K562 (cell line): ENCODE results near the gene GALNS. TPM values are rescaled to one million over a fixed set of nuclear protein-coding genes. Genes with fewer than 3 reads are reported as not detected.

Experiments
- ELK3 ChIP-seq: fragments of 450-650 bp; formaldehyde crosslinking; IDR thresholded peaks from 2 replicates; pipeline ENCODE4 v1.4.0; 2020; ENCODE audit warnings: mild to moderate bottlenecking
- GATAD2B ChIP-seq: fragments of 450-650 bp; IDR thresholded peaks from 2 replicates; pipeline ENCODE4 v1.6.1; 2017; ENCODE audit warnings: mild to moderate bottlenecking, borderline replicate concordance
- POLR2A ChIP-seq: fragments of 450-650 bp; conservative IDR thresholded peaks from 2 replicates; pipeline ENCODE4 v1.6.1; 2016
- SAFB ChIP-seq: fragments of 200-400 bp; formaldehyde crosslinking; IDR thresholded peaks from 2 replicates; pipeline ENCODE4 v1.6.1; 2017; ENCODE audit warnings: low read depth, low read length, borderline replicate concordance
- ZKSCAN8 ChIP-seq: fragments of 200-800 bp; sonication (Bioruptor generic); IDR thresholded peaks from 2 replicates; pipeline ENCODE4 v1.6.1; 2016; ENCODE audit warnings: missing genetic modification characterization, missing compliant biosample characterization
- ZNF3 ChIP-seq: fragments of 250-450 bp; sonication (Bioruptor Pico); IDR thresholded peaks from 2 replicates; pipeline ENCODE4 v1.5.0; 2021; ENCODE audit warnings: mild to moderate bottlenecking, moderate library complexity
- polyA plus RNA-seq, 8 experiments: library from polyadenylated mRNA; depleted of rRNA in 4 of 8; stranded (reverse) in 5 of 8; unstranded in 3 of 8; fragments of >200 nt; fragmentation: Nextera tagmentation in 2 of 8; fragmentation: Illumina TruSeq in 1 of 8; extraction: Ambion mirVana in 2 of 8; extraction: Trizol in 1 of 8; gene quantifications; 2 replicates each; pipeline versions ENCODE4 v1.2.1 to v1.2.3, GENCODE V29; 2011 to 2014; ENCODE audit warnings: inconsistent platforms in 1 of 8, missing spikeins in 1 of 8
- total RNA-seq, 7 experiments: library from RNA; depleted of rRNA in 6 of 7; stranded (reverse); fragments of >200 nt in 6 of 7; fragmentation: Illumina TruSeq in 2 of 7; extraction: Trizol in 2 of 7; gene quantifications; 2 replicates each; pipeline versions ENCODE4 v1.2.1 to v1.2.3, GENCODE V29; 2011 to 2021; ENCODE audit warnings: low replicate concordance in 1 of 7
- TF ChIP-seq, protein P1 (sequence below): sonication (generic); formaldehyde crosslinking; IDR thresholded peaks from 2 replicates; pipeline ENCODE4 v1.8.0; 2022; ENCODE audit warnings: mild to moderate bottlenecking, missing genetic modification reagents, borderline replicate concordance

Gene GALNS
- total and polyA plus RNA-seq, 9 of the 15 experiments (the other 6 are each of a cell fraction or from before 2014, with no cell fraction given): 0.38 to 13.2 (median 4.3) TPM

DNA sequence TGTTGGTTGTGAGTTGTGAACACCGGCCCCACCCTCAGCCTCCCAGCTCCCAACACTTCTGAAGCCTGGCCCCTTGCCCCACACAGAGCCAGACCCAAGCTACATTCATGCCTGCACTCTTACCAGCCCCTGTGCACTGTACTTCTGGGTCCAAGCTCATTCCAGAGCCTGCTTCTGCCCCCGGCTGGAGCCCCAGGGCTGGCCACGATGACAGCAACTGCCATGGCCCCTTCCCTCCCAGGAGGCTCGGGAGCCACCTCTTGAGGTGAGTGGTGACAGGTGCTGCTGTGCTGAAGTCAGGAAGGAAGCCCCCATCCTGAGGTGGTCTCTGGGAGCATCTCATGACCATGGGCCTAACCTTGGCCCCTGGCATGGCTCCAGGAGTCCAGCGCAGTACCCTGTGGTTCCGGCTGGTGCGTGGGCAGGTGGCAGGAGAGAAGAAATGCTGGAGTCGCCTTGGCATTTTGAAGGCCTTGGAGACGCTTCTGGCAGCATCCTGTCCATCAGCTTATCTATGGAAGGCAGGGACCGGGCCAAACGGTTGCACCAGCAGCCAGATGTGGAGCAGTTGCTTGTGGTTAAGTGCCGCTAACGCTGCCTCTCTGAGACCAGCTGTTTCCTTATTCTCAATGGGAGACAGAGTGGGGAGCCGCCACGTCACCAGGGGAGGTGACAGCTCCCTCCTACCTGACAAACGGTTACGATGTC, 57.0 kb downstream of the GALNS start (continued):
- no peak for TF ChIP-seq ELK3 (CRISPR knock-in tag)
- no peak for TF ChIP-seq ZNF3
- no peak for TF ChIP-seq POLR2A
- peak; percentile 74; the same call in 1 of the 2 replicates for TF ChIP-seq ZKSCAN8 (CRISPR knock-in tag)
- TF ChIP-seq GATAD2B: no peak
- TF ChIP-seq, protein P1, sequence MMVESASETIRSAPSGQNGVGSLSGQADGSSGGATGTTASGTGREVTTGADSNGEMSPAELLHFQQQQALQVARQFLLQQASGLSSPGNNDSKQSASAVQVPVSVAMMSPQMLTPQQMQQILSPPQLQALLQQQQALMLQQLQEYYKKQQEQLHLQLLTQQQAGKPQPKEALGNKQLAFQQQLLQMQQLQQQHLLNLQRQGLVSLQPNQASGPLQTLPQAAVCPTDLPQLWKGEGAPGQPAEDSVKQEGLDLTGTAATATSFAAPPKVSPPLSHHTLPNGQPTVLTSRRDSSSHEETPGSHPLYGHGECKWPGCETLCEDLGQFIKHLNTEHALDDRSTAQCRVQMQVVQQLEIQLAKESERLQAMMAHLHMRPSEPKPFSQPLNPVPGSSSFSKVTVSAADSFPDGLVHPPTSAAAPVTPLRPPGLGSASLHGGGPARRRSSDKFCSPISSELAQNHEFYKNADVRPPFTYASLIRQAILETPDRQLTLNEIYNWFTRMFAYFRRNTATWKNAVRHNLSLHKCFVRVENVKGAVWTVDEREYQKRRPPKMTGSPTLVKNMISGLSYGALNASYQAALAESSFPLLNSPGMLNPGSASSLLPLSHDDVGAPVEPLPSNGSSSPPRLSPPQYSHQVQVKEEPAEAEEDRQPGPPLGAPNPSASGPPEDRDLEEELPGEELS: no peak
- no peak for TF ChIP-seq SAFB
